SKM-1 treated with dmso at 0.1 percent for 144 hours (cell line): ENCODE data around the gene DGKD.
A peak's percentile ranks its signal among the peaks of the same experiment; 100 is the strongest.
"Not testable (repeated sequence)": the region's sequence is repeated elsewhere in the genome, so short reads cannot be mapped to it uniquely, and the experiment has no call there.

Experiments
- DNase-seq: peaks from one replicate; lab custom pipeline; 2025; ENCODE audit not compliant: unreplicated experiment; lab: John Stamatoyannopoulos, UW

Gene DGKD

DNA sequence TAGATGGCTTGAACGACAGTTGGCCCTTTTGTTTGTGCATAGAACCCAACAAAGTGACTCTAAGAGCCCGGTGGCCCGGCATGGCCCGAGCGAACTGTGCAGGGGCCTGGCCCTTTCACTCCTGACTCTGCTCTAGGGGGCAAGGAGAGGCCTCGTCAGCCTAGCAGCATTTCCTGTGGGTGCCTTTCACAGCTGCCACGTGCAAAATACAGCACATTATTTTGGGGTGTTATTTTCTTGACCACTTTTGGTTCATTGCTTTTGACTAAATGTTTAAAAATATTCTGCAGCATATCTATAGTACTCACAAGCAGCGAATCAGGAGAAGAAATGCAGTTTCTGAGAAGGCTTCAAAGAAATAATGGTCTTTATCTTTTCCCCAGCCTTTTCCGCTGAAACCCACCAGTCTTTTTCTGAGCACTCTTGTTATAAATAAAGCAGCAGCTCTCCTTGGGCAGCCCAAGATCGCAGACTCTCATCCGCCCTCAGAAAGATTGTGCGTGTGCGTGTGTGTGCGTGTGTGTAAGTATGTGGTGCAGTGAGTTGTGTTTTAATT lies 31.3 kb downstream of the DGKD start:
- DNase-seq: no peak

DNA sequence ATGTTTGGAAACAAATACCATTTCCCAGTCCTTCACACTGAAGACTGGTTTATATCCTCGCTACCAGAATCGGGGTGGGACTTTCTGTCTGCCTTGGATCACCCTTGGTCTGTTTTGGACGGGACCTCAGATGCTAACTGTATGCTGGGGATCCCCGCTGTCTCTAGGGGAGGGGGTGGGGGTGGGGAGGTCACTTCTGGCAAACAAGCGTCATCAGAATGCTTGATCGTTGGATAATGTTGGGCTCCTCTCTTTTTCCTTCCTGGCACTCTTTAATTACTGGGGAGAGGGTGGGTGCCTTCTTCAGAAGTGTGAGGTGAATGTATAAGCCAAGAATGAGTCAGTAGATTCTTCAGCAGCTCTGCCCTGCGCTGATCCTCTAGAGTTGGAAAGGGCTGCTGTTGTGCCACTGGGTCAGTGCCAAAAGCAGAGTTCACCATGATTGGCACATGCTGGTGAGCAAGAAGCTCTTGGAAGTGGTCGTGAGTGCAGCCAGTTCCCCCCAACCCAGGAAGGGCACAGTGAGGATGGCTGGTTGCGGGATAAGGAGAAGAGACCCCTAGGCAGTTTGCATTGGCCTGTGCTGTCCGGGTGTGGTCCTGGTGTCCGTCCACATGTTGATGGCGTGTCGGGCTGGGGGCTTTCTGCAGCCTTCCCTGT lies 32.2 kb downstream of the DGKD start:
- no peak for DNase-seq

DNA sequence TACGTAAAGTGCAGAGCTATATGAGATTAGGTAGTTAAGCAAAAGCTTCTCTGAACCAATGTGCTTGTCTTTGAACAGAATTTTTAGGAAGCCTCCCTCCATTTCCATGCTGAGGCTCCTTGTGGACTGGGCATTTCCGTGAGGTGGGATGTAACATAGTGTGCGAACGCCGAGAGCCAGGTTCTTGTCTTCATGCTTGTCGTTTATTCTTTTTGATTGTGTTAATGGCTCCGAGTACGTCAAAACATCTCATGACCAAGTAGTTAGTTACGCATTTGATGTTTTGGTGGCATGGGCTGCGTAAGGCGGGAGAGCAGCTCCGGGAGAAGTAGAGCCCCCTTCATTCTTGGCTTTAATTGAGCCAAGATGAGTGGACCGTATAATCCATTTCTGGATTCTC lies 32.9 kb downstream of the DGKD start:
- no peak for DNase-seq

DNA sequence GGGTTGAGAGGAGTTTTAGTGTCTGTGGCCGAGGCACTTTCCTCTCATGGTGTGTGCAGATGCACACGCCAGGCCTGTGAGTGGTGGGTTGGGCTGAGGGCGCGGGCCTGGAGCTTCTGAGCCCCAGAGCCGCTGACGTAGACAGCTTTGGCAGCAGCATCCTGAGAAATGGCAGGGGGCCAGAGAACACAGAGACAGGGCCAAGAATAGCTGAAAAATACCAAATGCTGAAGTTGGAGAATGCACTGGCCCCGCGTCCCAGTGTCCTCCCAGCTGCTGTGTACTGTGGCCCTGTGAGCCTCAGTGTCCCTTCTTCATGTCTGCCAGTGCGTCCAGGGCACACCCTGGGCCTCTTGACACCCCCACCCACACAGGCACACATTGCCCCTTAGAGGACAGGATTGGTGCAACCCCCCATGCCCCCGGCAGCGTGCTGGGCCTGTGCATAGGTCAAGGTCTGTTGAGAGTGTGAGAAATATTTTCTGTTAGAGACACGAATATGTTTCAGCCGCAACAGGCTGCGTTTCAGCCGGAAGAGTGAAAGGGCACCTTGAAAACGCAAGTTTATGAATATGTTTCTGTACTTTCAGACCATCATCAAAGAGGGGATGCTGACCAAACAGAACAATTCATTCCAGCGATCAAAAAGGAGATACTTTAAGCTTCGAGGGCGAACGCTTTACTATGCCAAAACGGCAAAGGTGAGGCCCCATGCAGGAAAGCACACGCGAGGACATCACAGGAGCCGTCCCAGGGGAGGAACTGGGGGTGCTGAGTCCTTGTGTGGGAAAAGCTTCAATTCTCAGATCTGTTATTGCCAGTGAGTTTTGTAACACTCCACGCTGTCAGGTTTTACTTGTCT lies 33.6 kb downstream of the DGKD start:
- DNase-seq: no peak

DNA sequence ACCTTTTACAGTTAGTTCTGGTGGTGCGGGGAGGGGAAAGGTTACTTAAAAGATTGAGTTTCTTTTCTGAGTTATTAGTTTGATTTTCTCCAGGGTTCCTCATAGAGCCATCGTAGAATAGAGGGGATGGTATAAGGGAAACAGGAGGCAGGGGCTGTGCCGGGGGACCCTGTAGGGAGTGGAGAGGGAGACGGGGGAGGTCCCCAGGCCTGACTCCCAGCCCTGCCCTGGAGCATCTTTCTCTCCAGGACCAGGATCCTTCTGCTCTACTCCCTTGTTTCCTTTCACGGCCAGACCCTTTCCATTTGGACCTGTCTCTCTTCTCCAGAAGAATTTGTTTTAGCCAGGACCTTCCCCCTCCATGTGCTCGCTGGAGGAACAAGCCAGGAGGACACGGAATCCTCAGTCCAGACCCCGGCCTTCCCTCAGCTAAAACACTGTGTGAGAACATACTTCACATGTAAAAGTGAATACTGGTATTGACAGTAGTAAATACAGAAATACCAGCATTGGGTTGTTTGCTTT lies 35.4 kb downstream of the DGKD start:
- DNase-seq: no peak

DNA sequence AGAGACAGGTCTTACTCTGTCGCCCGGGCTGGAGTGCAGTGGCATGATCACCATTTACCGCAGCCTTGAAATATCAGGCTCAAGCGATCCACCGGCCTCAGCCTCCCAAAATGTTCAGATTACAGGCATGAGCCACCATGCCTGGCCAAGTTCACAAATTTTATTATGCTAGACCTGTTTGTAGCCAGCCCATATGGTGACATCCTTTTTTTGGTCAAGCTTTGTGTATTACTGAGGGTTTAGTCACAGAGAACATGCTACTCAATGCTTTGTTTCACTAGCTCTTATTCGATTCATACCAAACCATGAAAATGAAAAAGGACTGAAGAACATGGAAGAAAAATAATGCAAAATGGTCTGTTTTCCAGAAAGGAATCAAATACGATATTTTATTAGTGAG lies 41.4 kb downstream of the DGKD start:
- no peak for DNase-seq

DNA sequence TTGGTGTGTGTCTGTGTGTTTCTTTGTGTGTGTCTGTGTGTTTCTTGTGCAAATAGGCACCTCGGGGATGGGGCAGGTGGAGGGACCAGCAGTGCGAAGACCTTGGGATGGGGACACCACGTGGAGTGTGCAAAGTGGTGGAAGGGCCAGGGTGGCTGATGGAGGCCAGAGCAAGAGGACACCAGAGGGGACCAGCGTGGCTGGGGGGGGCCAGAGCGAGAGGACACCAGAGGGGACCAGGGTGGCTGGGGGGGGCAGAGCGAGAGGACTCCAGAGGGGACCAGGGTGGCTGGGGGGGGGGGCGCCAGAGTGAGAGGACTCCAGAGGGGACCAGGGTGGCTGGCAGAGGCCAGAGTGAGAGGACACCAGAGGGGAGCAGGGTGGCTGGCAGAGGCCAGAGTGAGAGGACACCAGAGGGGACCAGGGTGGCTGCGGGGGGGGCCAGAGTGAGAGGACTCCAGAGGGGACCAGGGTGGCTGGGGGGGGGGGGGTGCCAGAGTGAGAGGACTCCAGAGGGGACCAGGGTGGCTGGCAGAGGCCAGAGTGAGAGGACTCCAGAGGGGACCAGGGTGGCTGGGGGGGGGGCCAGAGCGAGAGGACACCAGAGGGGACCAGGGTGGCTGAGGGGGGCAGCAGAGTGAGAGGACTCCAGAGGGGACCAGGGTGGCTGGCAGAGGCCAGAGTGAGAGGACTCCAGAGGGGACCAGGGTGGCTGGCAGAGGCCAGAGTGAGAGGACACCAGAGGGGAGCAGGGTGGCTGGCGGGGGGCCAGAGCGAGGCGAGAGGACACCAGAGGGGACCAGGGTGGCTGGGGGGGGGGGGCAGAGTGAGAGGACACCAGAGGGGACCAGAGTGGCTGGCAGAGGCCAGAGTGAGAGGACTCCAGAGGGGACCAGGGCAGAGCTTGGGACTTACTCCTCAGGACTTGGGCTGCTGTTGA lies 42.7 kb downstream of the DGKD start:
- not testable (repeated sequence) for DNase-seq

DNA sequence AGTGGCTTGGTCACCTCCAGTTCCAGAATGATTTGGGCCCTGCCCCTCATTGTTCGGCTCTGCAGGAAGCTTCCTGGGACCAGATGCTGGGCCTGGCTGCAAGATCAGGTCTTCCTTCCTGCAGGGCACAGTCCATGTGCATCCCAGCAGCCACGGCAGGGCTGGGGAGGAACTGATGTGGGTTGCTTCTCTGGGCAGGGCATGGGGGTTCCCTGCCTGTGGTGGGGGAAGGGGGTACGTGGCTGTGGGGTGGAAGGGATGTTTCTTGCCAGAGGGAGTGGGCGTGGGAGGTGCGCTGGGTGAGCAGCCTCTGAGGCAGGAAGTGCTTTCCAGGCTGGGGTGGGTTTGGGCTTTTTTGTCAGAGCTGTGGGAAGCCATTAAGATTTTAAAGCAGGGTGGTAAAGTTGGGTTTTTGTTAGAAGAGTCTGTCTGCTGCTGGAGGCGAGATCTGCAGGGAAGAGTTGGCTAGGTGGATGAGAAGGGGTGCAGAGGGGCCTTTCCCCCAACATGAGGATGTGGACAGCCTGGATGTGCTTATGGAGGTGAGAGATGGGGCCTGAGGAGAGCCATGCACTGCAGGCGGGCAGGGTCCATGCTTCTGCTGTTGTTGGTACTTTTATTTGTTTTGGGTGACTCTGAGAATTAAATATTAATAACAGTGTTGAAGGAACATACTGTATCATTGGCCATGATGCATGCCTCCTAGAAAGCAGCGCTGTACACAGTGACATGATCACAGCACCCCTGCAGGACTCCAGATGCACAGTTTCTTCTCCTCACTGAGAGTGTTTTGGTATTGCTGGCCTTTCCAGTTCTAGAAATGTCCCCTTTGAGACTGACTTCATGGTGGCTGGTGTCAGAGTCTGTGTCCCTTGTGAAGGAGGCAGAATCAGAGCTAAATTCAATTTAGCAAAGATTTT lies 45.3 kb downstream of the DGKD start:
- DNase-seq: no peak

DNA sequence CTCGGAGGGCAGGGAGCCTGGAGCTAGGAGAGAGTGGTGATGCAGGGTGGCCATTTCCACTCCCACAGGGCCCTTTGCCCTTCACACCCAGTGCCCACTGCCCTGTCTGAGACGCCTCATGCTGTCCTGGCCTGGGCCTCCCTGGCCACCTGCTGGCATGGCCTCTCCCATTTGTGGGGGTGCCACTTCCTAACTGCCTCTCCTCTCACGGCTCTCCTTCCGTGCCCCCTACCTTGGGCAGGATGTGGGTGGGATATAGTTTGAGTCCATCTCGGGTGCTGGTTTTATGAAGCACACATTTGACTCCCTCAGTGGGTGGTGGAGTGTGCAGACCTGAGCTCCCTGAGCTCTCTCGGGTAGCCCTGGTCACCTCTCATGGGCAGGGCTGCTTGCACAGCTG lies 46.0 kb downstream of the DGKD start:
- no peak for DNase-seq

DNA sequence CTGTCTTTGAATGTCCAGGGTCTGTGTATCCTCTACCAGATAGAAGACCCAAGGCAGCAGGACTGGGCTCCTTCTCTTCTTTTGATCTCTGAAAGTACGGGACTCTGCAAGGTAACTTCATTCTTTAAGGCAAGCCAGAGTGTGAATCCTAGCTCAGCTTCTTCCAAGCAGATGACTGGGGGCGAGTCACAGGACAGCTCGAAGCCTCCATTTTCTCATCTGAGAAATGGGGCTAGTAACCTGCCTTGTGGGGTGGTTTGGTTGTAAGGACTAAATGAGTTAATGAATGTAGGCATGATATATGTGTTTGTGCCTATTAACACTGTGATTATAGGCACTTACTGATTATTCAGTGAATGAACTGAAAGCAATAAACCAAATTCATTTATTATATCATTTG lies 46.7 kb downstream of the DGKD start:
- DNase-seq: no peak

DNA sequence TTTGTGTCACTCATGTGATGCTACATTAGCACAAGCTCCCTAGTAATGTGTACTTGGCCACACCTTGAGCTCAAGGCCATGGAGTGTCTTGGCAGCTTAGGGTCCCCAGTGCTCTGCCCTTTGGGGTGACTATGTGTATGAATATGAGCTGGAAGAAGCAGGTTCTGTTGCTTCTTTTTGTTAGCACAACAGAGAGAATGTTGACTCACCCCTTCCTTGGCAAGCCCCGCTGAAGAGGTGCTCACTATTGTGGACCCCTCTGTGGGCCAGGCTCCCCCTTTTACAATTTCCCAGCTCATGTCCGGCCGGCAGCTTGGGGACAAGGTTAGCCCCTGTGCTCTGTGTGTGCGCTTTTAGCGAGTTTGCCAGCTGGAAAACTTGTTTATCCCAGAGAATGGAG lies 48.1 kb downstream of the DGKD start:
- no peak for DNase-seq

DNA sequence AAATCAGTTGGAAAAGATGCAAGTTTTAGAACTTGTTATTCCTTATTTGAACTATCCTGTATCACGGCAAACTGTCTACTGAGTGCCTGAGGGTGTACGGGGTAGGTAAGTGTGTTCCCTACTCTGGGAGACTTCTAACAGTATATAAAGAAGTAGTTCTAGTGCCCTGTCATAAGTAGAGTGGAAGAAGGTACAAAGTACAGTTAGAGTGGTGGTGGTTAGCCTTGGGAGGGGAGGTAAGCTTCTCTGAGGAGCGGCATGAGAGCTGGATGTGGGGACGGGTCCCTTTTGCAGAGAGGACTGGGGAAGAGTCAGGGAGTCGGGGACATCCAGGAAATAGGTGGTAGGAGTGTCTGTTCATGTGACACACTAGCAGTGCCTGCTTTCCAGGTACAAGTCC lies 48.5 kb downstream of the DGKD start:
- no peak for DNase-seq

DNA sequence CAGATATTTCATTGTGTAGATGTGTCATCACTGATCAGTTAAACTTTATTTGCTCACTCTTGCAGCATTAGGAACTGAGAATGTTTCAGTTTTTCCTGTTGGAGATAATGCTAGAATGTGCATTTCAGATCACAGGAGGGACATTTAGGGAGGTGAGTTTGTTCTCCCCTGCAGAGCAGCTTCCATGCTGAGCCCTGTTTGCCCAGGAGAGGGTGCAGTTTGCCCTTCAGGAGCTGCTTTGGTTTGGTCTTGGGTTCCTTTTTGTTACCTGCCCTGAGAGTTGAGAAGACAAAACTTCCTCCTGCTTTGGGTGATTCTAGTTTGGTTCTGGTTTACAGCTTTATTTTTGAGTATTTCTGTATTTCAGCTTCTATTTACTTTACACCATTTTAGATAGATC lies 49.9 kb downstream of the DGKD start:
- DNase-seq: peak; percentile 5

DNA sequence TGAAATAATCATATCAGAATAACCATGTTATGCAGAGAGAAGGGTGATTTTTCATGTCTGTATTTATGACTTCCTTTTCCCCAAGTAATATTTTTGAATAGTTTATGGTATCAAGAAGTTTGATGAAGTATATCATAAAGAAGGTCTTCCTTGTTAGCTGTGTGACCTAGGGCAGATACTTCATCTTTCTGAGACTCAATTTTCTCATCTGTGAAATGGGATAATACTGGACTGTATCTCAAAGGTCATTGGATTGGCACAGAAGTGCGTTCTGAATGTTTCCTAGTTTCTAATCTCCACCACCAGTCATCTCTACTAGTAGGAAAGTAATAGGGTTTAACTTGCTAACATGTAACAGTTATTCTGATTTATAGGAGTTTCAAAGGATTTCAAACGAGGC lies 52.6 kb downstream of the DGKD start:
- DNase-seq: no peak

DNA sequence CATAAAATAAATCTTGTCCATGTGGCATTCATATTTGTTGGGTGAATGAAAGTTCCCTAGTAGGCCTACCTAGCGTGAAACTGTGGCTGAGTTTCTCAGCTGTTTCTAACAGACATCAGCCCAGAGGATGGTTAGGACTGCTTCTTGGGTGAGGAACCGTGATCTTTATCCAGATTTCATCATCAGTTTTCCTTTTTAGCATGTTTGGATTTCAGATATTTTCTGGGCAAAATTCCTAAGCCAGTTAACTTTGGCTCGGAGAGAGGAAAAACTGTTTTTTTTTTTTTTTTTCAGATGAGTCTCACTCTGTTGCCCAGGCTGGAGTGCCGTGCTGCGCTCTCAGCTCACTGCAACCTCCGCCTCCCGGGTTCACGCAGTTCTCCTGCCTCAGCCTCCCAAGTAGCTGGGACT lies 53.5 kb downstream of the DGKD start:
- DNase-seq: no peak

DNA sequence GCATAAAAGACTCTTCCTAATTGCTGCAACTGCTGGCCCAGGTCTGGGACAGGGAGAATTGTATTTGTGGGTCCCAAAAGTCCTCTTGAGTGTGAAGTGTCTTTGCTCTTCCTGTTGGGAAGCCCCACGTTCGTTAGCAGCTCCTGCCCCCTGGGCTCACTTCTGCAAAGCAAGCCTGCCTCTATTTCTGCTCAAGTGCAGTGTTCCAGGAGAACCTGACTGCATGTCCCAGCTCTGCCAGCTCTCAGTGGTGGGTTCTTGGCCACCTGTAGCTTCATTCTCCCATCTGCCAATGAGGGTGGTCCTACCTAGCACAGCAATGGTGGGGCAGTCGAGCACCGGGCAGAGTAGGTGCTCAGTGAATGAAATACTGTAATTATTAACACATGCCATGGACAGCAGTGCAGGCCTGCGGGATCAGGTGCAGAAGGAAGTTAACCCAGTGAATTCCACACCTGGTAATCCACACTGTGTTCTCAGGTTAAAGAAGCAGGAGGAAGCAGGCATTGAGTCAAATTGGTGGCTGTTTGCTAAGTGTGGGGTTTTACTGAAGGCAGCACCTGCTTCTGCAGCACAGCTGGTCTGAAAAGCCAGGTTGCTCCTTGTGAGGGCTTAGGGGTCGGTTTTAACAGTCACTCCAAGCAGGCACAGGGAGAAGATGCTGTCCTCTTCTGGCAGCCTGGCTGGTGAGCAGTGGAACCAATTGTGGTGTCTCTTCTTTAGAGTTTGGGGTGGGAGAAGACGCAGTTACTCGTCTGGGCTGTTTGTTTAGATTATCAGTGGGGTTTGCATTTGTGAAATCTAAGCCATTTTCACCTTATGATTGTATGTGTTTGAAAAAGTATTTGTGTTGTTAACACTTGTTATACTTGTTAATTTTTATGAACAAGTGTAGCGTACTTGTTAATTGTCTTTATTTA lies 54.3 kb downstream of the DGKD start:
- DNase-seq: no peak

DNA sequence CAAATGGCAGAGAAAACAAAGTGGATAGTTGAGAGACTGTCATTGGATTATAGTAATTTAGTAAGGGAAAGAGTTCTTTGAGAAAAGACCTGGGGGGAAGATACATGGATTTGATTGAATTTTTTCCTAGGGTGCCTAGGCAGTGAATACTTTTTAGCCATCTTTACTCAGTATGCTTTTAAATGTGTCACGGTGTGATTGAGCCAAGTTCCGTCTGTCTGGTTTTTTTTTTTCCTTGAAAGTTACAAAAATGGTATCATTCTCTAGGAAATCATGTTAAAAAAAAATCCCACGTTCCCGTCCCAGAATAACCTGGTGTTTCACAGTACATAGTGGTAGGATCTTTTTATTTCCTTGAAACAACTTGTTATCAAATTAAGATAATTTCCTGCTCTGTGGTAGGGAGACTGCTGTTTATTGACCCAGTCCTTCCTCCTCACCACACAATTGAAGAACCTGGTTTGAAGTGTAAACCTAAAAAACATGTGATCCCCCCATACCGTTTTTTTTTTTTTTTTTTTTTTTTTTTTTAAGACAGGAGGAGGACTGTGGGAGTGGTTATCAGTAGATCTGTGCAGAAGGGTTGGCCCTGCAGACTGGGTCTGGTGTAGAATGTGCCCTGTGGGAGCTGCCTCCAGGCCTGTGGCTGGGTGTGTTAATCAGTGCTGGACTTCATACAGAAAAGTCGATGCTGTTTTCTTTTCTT lies 55.1 kb downstream of the DGKD start:
- DNase-seq: no peak

DNA sequence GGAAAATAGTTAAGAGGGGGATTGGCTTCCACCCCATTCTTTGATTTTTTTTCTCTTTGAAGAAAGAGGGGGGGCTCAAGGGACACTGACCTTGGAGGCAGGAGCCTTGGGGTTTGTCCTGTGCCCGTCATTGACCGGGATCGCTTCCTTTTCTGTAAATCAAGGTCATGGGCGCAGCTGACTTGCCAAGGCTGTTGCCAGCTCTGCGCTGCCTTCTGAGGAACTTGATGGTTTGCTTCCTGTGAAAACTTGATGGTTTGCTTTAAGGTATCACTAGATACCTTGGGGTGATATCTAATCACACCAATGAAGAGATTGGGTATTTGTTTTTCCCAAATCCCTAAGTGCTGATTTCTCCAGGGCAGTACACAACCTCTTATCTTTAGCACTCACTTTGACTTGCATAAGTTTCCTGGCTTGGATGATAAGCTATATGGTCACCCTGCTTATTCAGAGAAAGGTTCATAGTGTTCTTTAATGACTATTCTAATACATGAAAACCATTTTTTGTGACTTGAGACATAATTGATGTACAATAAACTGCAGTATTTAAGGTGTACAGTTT lies 56.0 kb downstream of the DGKD start:
- no peak for DNase-seq
